Tibial nerve (tissue), 4 donors: ENCODE results near the gene ARL17A.
"Not testable (repeated sequence)": the region's sequence is repeated elsewhere in the genome, so short reads cannot be mapped to it uniquely, and the experiment has no call there.

Experiments used
- EP300 ChIP-seq, 2 donors: sonication (generic); formaldehyde crosslinking; IDR thresholded peaks; one replicate each; pipeline ENCODE4 v1.6.1; 2017; ENCODE audit warnings: antibody characterized with exemption in 2 of 2, mild to moderate bottlenecking in 1 of 2
- POLR2A ChIP-seq, 2 donors: fragments of 450-650 bp; IDR thresholded peaks; one replicate each; pipeline ENCODE4 v1.6.1; 2017; ENCODE audit warnings: antibody characterized with exemption in 2 of 2, mild to moderate bottlenecking in 2 of 2, moderate library complexity in 2 of 2
- TF ChIP-seq, protein P1 (sequence below), 5 experiments: fragments of 200-600 bp in 3 of 5; fragments of 450-650 bp in 2 of 5; sonication (generic) in 3 of 5; IDR thresholded peaks; one replicate each; pipeline ENCODE4 v1.5.1; 2016 to 2019; ENCODE audit warnings: antibody characterized with exemption in 5 of 5, mild to moderate bottlenecking in 3 of 5, moderate library complexity in 2 of 5

- TF ChIP-seq, protein P1, sequence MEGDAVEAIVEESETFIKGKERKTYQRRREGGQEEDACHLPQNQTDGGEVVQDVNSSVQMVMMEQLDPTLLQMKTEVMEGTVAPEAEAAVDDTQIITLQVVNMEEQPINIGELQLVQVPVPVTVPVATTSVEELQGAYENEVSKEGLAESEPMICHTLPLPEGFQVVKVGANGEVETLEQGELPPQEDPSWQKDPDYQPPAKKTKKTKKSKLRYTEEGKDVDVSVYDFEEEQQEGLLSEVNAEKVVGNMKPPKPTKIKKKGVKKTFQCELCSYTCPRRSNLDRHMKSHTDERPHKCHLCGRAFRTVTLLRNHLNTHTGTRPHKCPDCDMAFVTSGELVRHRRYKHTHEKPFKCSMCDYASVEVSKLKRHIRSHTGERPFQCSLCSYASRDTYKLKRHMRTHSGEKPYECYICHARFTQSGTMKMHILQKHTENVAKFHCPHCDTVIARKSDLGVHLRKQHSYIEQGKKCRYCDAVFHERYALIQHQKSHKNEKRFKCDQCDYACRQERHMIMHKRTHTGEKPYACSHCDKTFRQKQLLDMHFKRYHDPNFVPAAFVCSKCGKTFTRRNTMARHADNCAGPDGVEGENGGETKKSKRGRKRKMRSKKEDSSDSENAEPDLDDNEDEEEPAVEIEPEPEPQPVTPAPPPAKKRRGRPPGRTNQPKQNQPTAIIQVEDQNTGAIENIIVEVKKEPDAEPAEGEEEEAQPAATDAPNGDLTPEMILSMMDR (IDR thresholded peaks at IDR 0.05): not testable (repeated sequence)
- TF ChIP-seq EP300, POLR2A (IDR thresholded peaks at IDR 0.05): not testable (repeated sequence)
Observed at GRCh38 chr17:46560048-46560447, 19.4 kb downstream of the ARL17A start.
